GM21786 (cell line): ENCODE results near the gene NSMCE1.
"Not testable (repeated sequence)": the region's sequence is repeated elsewhere in the genome, so short reads cannot be mapped to it uniquely, and the experiment has no call there.

Experiments
- ATAC-seq: cut with Tn5 transposase; IDR thresholded peaks from one replicate; pipeline ENCODE4 v1.9.1; 2021; ENCODE audit not compliant: unreplicated experiment

Gene NSMCE1

DNA sequence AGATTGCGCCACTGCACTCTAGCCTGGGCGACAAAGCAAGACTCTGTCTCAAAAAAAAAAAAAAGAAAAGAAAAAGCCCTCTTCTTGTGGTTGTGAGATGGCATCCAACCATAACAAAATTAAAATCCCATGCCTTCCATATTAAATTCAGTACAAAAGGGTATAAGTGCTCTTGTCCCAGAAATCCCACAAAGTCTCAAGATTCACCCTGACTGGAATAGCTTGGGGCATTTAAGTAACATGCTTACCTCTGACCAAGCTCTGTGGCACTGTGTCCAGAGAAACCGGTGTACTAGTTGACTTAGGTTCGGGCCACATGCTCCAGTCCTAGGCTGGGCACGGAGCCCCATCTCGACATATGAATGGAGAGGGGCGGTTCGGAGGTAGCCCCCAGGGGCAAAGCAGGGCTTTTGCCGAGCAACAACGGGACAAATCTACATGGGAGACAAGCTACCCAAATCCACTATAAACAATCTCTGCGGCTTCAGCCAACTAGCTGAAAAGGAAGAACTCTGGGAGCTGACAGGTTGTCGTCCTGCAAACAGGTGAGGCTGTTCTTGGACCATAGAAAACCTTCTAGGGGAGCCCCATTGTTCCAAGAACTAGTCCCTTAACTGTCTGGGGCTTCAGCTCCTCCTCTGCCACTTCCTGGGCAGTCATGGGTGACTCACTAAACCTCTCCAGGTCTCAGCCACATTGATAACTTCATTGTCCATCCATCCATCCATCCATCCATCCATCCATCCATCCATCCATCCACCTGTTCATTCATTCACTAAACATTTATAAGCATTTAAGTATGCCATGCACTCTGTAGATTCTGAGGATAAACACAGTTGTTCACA lies 34.9 kb upstream of the NSMCE1 start:
- ATAC-seq = no peak

- ATAC-seq = no peak
Measured at GRCh38 chr16:27302126-27302525, 33.6 kb upstream of the NSMCE1 start.

- no peak for ATAC-seq
Measured at GRCh38 chr16:27301236-27301861, 32.8 kb upstream of the NSMCE1 start.

- no peak for ATAC-seq
Measured at GRCh38 chr16:27298132-27298531, 29.6 kb upstream of the NSMCE1 start.

DNA sequence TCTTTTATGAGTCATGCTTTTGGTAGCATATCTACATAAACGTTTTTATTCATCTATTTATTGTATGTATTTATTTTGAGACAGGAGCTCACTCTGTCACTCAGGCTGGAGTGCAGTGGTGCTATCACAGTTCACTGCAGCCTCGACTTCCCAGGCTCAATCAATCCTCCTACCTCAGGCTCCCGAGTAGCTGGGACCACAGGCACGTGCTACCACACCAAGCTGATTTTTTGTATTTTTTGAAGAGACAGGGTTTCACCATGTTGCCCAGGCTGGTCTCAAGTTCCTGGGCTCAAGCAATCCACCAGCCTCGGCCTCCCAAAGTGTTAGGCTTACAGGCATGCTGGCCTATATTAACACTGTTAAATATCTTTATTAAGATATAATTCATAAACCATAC lies 24.8 kb upstream of the NSMCE1 start:
- ATAC-seq = no peak

DNA sequence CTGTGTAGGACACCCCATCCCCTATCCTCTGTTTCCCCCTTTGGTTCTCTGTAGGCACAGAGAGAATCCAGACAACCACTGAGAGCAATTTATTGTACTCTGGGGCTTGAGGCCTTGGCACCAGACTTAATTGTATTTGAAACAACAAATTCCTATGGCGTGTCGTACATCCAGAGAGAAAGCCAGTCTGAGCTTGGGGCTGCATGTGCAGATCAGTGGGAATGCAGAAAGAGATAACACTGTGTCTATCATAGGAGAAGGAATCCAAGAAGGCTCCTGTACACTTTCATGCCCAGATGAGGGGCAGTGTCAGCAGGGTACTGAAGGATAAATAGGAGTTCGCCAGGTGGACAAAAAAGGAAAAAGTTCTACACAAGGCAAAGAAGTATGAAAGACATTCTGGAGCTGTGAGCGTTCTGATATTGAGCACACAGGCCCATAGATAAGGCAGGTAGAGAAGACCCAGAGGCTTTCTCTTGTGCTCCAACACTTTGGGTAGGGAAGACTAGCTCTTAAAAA lies 23.2 kb upstream of the NSMCE1 start:
- ATAC-seq = no peak

GRCh38 chr16:27291106-27291505 lies 22.5 kb upstream of the NSMCE1 start:
- no peak for ATAC-seq

DNA sequence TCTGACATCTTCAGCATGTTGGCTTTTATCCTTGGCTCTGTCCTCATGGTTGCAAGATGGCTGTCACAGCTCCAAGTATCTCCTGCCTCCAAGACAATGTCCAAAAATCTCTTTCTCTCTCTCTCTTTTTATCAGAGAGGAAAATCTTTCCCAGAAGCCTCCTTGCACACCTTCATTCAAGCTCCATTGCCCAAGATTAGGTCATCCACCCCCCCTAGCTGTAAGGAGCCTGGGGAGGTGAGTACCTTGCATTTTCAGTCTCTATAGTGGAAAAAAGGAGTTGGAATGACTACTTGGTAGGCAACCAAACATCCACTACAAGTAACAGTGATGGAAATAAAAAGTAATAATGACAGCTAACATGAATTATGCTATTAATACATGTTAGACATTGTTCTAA lies 22.0 kb upstream of the NSMCE1 start:
- no peak for ATAC-seq

DNA sequence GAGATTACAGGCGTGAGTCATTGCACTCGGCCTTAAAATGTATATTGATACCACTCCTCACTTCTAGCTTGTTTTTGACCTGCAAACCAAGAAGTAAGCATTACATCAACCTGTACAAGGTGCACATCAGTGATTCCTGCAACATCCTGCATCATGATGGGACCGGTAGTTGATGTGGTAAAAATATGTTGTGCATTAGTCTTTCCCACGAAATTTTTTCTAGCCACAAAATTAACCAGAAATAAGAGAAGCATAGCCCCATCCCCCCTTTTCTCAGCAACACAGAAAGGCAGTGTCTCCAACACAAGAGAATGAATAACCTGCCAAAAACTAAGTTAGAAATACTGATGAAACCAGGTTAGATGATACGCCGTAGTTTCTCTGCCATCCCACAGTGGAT lies 21.1 kb upstream of the NSMCE1 start:
- ATAC-seq = no peak

DNA sequence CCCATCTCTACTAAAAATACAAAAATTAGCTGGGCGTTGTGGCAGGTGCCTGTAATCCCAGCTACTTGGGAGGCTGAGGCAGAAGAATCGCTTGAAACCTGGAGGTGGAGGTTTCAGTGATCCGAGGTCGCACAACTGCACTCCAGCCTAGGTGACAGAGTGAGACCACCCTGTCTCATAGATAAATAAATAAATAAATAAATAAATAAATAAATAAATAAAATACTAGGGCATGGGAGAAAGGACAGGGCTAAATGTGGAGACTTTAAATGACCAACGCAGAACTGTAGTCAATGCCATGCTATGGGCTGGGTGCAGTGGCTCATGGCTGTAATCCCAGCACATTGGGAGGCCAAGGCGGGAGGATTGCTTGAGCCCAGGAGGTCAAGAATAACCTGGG lies 19.7 kb upstream of the NSMCE1 start:
- ATAC-seq = not testable (repeated sequence)

DNA sequence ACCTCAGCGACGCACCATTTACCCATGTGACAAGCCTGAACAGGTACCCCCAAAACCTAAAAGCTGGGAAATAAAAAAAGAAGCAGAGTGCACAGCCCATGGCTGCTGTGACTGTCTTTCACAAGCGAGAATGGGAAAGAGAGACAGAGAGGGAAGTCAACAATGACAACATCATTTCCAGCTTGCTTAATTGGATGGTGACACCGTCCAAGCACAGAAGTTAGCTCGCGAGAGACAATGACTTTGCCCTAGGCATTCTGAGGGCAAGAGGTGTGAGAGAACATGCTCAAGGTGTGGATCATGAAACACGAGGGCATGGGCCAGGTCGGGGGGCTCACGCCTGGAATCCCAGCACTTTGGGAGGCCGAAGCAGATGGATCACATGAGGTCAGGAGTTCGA lies 19.3 kb upstream of the NSMCE1 start:
- no peak for ATAC-seq

- ATAC-seq = no peak
Measured at GRCh38 chr16:27287051-27287811, 18.7 kb upstream of the NSMCE1 start.

DNA sequence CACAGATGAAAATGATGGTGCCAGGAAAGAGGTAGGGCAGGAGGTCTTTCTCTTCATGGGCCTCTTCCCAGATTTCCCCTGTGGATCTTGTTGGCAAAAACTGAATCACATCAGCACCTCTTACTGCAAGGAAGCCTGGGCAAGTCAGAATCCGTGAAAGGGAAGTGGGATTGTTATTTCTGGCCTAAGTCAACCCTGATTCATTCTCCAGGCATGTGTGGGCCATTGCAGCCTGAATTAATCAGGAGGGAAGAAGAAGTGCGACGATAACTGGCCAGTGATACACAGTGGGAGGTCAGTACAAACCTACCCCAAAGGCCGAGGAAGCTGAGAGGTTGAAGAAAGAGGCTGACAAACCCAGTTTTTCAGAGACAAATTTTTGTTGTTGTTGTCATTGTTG lies 17.9 kb upstream of the NSMCE1 start:
- ATAC-seq = no peak

- no peak for ATAC-seq
Measured at GRCh38 chr16:27285676-27286196, 17.2 kb upstream of the NSMCE1 start.

DNA sequence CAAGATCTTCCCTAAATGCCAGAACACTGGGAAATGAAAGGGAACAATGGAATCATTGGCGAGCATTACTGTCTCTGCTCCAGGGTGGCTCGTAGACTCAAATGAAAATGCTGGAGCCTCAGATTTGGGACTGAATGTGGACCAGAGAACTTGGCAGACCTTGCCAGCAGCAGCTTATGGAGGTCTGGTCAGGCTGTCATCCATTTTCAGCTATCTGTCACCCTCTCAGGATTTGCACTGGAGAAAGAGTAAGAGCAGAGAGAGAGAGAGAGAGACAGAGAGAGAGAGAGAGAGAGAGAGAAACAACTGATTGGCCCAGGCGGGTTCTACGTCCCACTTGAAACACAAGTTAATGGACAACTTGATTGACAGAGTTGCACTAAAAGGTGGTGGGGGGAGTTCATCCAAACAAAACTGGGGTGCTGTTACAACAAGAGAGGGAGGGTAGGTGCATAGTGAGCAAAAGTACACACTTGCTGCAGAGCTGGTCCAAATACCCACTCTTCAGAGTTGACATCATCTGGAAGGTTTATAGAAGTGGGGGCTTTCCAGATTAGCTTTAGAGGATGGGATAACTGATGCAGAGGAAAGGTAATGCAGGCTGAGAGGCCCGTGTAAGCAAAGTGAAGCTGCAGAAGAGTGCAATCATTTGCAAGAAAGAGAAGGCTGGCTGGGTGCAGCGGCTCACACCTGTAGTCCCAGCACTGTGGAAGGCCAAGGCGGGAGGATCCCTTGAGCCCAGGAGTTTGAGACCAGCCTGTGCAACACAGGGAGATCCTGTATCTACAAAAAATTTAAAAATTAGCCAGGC lies 16.5 kb upstream of the NSMCE1 start:
- ATAC-seq = no peak

DNA sequence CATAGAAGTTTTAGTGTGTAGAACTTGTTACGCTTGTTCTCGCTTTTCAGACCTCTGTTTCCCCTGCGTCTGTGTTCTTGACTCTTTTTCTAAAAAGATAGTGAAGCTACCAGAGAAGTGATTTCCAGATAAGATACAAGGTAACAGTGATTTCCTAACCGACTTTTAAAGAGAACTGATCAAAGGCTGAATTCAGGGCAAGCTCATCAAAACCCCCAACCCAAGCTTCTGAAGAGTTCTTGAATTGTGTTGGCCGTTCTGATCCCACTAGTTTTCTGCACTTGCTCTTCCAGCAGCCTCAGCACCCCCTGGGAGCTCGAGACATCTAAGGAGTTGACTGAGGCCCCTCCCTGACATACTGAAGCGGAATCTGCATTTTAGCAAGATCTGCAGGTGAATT lies 12.7 kb upstream of the NSMCE1 start:
- no peak for ATAC-seq

DNA sequence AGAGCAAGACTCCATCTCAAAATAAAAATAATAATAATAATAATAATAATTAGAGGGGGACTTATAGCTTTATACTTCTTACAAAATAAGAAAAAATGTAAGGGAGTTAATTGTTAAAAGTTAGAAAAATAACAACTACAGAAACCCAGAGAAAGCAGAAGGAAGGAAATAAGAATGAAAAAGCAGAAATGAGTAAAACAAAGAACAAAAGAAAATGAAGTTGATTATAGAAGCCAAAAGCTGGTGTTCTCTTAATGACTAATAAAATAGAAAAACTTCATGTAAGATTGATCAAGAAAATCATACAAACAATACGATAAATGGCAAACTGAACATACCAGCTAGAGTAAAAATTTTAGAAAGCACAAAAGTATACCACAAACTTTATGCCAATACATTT lies 6.8 kb upstream of the NSMCE1 start:
- no peak for ATAC-seq

DNA sequence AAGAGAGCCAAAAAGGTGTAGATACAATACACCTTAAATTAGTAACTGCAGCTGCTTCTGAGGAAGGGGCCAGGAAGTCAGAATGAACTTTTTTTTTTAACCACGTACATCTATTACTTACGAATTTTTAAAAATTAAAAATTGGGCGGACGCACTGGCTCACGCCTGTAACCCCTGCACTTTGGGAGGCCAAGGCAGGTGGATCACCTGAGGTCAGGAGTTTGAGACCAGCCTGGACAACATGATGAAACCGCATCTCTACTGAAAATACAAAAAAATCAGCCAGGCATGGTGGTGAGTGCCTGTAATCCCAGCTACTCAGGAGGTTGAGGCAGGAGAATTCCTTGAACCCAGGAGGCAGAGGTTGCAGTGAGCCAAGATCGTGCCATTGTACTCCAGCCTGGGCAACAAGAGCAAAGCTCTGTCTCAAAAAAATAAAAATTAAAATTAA lies 5.9 kb upstream of the NSMCE1 start:
- not testable (repeated sequence) for ATAC-seq

DNA sequence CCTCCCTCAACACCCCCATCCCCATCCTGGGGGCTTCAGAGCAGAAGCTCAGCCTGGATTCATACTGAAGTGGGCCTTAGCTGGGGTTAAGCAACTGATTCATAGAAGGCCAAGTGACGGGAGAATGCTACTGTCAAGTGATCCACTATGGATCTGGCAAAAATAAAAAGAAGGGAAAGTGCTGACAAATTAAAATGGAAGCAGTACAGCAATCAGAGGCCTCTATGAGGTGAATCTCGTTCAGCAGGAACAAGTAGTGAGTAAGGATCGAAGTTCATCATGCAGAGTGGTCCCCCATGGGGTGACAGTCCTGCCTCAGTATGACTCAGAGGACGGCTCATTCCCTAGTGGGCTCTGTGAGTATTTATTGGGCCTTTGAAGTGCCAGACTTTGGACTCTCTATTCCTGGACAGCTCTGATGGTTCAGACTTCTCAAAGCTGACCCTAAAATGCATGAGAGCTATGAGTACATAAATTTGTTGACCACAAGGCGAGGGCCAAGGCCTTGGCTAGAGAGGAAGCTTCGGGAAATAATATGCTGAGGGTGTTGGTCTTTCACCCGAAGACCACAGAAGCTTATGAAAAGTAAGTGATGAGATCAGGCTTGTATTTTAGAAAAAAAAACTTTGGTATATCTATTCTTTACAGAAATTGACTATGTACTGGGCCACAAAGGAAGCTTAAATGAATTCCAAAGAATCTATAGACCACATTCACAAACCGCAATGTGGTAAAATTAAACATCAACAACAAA lies 5.3 kb upstream of the NSMCE1 start:
- peak; percentile 57 for ATAC-seq

- no peak for ATAC-seq
Measured at GRCh38 chr16:27273330-27273669, 4.7 kb upstream of the NSMCE1 start.
